HEK293 (cell line): ENCODE results near the gene AHCYL1.
A peak's percentile ranks its signal among the peaks of the same experiment; 100 is the strongest.

Experiments used
- CTCF ChIA-PET: fragments of 350-600 bp; formaldehyde crosslinking; extraction: SDS; loops from one replicate; lab custom pipeline; 2021; ENCODE audit warnings: antibody characterized with exemption; lab: Yijun Ruan, JAX
- POLR2A ChIA-PET: fragments of 300-600 bp; formaldehyde crosslinking; extraction: SDS; loops from one replicate; lab custom pipeline; 2020; ENCODE audit warnings: antibody characterized with exemption, inconsistent platforms; lab: Yijun Ruan, JAX
- H3K27ac ChIP-seq: fragments of 200-500 bp; sonication (Bioruptor generic); 2 replicates; pipeline ENCODE4 v1.5.1; 2014; ENCODE audit warnings: low read depth, low read length, control low read depth, inconsistent platforms; ENCODE audit errors: extremely low read depth
- H3K36me3 ChIP-seq, 2 experiments: fragments of 200-500 bp in 1 of 2; sonication (Bioruptor generic) in 1 of 2; 1 replicate in 1 of 2; 2 replicates in 1 of 2; pipeline ENCODE4 v1.5.1; 2014 to 2017; ENCODE audit warnings: inconsistent platforms in 2 of 2, low read length in 2 of 2; ENCODE audit not compliant: control insufficient read depth in 2 of 2, insufficient read depth in 1 of 2
- H3K4me1 ChIP-seq: fragments of 200-500 bp; sonication (Bioruptor generic); 2 replicates; pipeline ENCODE4 v1.5.1; 2014; ENCODE audit warnings: mild to moderate bottlenecking, low read length, inconsistent platforms; ENCODE audit not compliant: control insufficient read depth, insufficient read depth
- H3K4me3 ChIP-seq: 2 replicates; pipeline ENCODE4 v1.5.1; 2011; ENCODE audit warnings: low read depth, mild to moderate bottlenecking, control low read depth, low read length, moderate library complexity
- H3K9me3 ChIP-seq: fragments of 200-500 bp; sonication (Bioruptor generic); 2 replicates; pipeline ENCODE4 v1.5.1; 2014; ENCODE audit warnings: low read depth, low read length, inconsistent platforms; ENCODE audit not compliant: control insufficient read depth, insufficient read depth
- KLF1 ChIP-seq: fragments of 450-650 bp; formaldehyde crosslinking; IDR thresholded peaks from 2 replicates; pipeline ENCODE4 v1.5.1; 2016; ENCODE audit warnings: missing biosample characterization, missing genetic modification characterization
- KLF8 ChIP-seq: fragments of 450-650 bp; formaldehyde crosslinking; IDR thresholded peaks from 2 replicates; pipeline ENCODE4 v1.5.1; 2016; ENCODE audit warnings: missing biosample characterization, missing genetic modification characterization
- SALL2 ChIP-seq: fragments of 450-650 bp; formaldehyde crosslinking; IDR thresholded peaks from 2 replicates; pipeline ENCODE4 v1.5.0; 2017; ENCODE audit warnings: missing biosample characterization, mild to moderate bottlenecking, missing genetic modification characterization, borderline replicate concordance
- SP3 ChIP-seq: fragments of 450-650 bp; formaldehyde crosslinking; IDR thresholded peaks from 2 replicates; pipeline ENCODE4 v1.5.1; 2016; ENCODE audit warnings: missing biosample characterization, missing genetic modification characterization
- TCF7L2 ChIP-seq: IDR thresholded peaks from 2 replicates; pipeline ENCODE4 v1.6.1; 2011; ENCODE audit warnings: low read depth, mild to moderate bottlenecking, inconsistent platforms, low read length, moderate library complexity, borderline replicate concordance
- TRIM28 ChIP-seq: IDR thresholded peaks from 2 replicates; pipeline ENCODE4 v1.6.1; 2011; ENCODE audit warnings: low read length, control low read depth, borderline replicate concordance
- ZBTB48 ChIP-seq: fragments of 450-650 bp; formaldehyde crosslinking; IDR thresholded peaks from 2 replicates; pipeline ENCODE4 v1.5.1; 2016; ENCODE audit warnings: missing biosample characterization, missing genetic modification characterization
- ZNF366 ChIP-seq: fragments of 450-650 bp; formaldehyde crosslinking; conservative IDR thresholded peaks from 2 replicates; pipeline ENCODE4 v1.5.1; 2016; ENCODE audit warnings: missing biosample characterization, missing genetic modification characterization
- ZNF37A ChIP-seq: fragments of 450-650 bp; IDR thresholded peaks from 2 replicates; pipeline ENCODE4 v1.5.1; 2018; ENCODE audit warnings: missing biosample characterization, missing genetic modification characterization
- ZNF514 ChIP-seq: fragments of 450-650 bp; formaldehyde crosslinking; IDR thresholded peaks from 2 replicates; pipeline ENCODE4 v1.5.1; 2016; ENCODE audit warnings: missing biosample characterization, missing genetic modification characterization
- ZNF560 ChIP-seq: fragments of 450-650 bp; formaldehyde crosslinking; IDR thresholded peaks from 2 replicates; pipeline ENCODE4 v1.5.1; 2017; ENCODE audit warnings: missing biosample characterization, missing genetic modification characterization, borderline replicate concordance
- ZNF623 ChIP-seq: fragments of 450-650 bp; formaldehyde crosslinking; IDR thresholded peaks from 2 replicates; pipeline ENCODE4 v1.5.1; 2016; ENCODE audit warnings: missing biosample characterization, missing genetic modification characterization
- ZNF670 ChIP-seq: fragments of 450-650 bp; formaldehyde crosslinking; IDR thresholded peaks from 2 replicates; pipeline ENCODE4 v1.5.1; 2016; ENCODE audit warnings: missing biosample characterization, missing genetic modification characterization, low read depth
- ZSCAN16 ChIP-seq: fragments of 450-650 bp; formaldehyde crosslinking; IDR thresholded peaks from 2 replicates; pipeline ENCODE4 v1.5.1; 2016; ENCODE audit warnings: missing biosample characterization, missing genetic modification characterization
- TF ChIP-seq, protein P1 (sequence below): fragments of 450-650 bp; formaldehyde crosslinking; IDR thresholded peaks from 2 replicates; pipeline ENCODE4 v1.5.1; 2016; ENCODE audit warnings: missing biosample characterization, missing genetic modification characterization, low read depth
- TF ChIP-seq, protein P2 (sequence below): fragments of 450-650 bp; formaldehyde crosslinking; IDR thresholded peaks from 2 replicates; pipeline ENCODE4 v1.5.1; 2016; ENCODE audit warnings: missing biosample characterization, missing genetic modification characterization
- TF ChIP-seq, protein P3 (sequence below): fragments of 450-650 bp; formaldehyde crosslinking; conservative IDR thresholded peaks from 2 replicates; pipeline ENCODE4 v1.5.1; 2016; ENCODE audit warnings: low read depth, missing biosample characterization, missing genetic modification characterization
- TF ChIP-seq, protein P4 (sequence below): fragments of 450-650 bp; IDR thresholded peaks from 2 replicates; pipeline ENCODE4 v1.5.1; 2018; ENCODE audit warnings: missing biosample characterization, mild to moderate bottlenecking, missing genetic modification characterization
- TF ChIP-seq, protein P5 (sequence below): fragments of 450-650 bp; formaldehyde crosslinking; IDR thresholded peaks from 2 replicates; pipeline ENCODE4 v1.5.1; 2016; ENCODE audit warnings: missing biosample characterization, missing genetic modification characterization

The AHCYL1 gene

DNA sequence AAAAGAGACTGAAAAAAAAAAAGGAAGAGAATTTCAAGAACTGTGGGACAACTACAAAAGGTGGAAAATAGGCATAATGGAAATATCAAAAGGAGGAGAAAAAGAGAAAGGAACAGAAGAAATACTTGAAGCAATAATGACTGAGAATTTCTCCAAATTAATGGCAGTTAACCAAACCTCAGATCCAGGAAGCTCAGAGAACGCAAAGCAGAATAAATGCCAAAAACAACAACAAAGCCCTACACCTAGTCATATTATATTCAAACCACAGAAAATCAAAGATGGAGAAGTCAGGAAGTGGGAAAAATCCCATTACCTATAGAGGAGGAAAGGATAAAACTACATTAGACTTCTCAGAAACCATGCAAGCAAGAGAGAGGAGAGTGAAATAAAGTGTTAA is 20.7 kb upstream of the AHCYL1 start:
- CTCF ChIA-PET = interaction anchor here (0.7 kb wide), 1 partner anchor 1286 kb away, joined by 3 read pairs; no protein-coding TSS in a partner anchor
- TF ChIP-seq ZBTB48 (tag by site-specific recombination) (no peak), TCF7L2 (no peak), KLF1 (no peak), ZSCAN16 (tag by site-specific recombination) (0 out of 2 replicates have a peak, but pooled peaks have one; percentile 54)
- TF ChIP-seq, protein P1, sequence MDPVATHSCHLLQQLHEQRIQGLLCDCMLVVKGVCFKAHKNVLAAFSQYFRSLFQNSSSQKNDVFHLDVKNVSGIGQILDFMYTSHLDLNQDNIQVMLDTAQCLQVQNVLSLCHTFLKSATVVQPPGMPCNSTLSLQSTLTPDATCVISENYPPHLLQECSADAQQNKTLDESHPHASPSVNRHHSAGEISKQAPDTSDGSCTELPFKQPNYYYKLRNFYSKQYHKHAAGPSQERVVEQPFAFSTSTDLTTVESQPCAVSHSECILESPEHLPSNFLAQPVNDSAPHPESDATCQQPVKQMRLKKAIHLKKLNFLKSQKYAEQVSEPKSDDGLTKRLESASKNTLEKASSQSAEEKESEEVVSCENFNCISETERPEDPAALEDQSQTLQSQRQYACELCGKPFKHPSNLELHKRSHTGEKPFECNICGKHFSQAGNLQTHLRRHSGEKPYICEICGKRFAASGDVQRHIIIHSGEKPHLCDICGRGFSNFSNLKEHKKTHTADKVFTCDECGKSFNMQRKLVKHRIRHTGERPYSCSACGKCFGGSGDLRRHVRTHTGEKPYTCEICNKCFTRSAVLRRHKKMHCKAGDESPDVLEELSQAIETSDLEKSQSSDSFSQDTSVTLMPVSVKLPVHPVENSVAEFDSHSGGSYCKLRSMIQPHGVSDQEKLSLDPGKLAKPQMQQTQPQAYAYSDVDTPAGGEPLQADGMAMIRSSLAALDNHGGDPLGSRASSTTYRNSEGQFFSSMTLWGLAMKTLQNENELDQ (tag by site-specific recombination) = no peak
- TF ChIP-seq, all 188 proteins: peak for 1

DNA sequence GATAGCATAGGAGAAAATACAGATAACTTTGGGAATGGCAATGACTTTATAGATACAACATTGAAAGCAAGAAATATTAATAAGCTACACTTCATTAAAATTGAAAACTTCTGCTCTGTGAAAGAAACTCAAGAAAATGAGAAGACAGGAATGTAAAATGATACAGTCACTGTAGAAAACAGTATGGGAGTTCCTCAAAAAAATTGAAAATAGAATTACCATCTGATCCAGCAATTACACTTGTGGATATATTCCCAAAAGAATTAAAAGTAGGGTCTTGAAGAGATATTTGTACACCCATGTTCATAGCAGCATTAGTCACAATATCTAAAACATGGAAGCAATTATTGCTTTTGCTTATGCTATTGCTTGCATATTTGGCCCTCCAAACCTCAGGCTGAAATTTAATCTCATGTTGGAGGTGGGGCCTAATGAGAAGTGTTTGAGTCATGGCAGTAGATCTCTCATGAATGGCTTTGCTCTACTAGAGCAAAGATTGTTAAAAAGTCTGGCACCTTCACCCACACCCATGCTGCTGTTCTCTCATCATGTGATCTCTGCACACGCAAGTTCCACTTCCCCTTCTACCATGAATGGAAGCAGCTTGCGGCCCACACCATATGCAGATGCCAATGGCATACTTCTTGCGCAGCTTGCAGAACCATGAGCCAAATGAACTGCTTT is 15.3 kb upstream of the AHCYL1 start:
- no peaks in the 10 kb centered on the region for H3K36me3 ChIP-seq
- POLR2A ChIA-PET = no interaction called here
- no peak overlapping the region for H3K4me3 ChIP-seq
- no peaks in the 10 kb centered on the region for H3K9me3 ChIP-seq
- H3K4me1 ChIP-seq = 0 out of 2 replicates have a peak, but pooled peaks cover 3% of the 10 kb centered on the region
- CTCF ChIA-PET = interaction anchor here (1.0 to 1.6 kb wide), 4 partner anchors 8 to 330 kb away, joined by 3 to 7 read pairs (median 6); partner anchors contain the start of gene AHCYL1
- H3K27ac ChIP-seq = no peak overlapping the region
- TF ChIP-seq ZNF366 (tag by site-specific recombination) (0 out of 2 replicates have a peak, but pooled peaks have one; percentile 19), SP3 (no peak), TRIM28 (no peak)
- TF ChIP-seq, protein P2, sequence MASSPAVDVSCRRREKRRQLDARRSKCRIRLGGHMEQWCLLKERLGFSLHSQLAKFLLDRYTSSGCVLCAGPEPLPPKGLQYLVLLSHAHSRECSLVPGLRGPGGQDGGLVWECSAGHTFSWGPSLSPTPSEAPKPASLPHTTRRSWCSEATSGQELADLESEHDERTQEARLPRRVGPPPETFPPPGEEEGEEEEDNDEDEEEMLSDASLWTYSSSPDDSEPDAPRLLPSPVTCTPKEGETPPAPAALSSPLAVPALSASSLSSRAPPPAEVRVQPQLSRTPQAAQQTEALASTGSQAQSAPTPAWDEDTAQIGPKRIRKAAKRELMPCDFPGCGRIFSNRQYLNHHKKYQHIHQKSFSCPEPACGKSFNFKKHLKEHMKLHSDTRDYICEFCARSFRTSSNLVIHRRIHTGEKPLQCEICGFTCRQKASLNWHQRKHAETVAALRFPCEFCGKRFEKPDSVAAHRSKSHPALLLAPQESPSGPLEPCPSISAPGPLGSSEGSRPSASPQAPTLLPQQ (tag by site-specific recombination) = 0 out of 2 replicates have a peak, but pooled peaks have one; percentile 22
- TF ChIP-seq, all 188 proteins: peak for 2

More for the DNA sequence above, 20.7 kb upstream of the AHCYL1 start:
- POLR2A ChIA-PET = no interaction called here
- H3K36me3 ChIP-seq = no peaks in the 10 kb centered on the region
- no peak overlapping the region for H3K4me3 ChIP-seq
- peaks cover 3% of the 10 kb centered on the region; the same call in 1 of the 2 replicates for H3K4me1 ChIP-seq
- H3K27ac ChIP-seq = no peak overlapping the region
- H3K9me3 ChIP-seq = no peaks in the 10 kb centered on the region

DNA sequence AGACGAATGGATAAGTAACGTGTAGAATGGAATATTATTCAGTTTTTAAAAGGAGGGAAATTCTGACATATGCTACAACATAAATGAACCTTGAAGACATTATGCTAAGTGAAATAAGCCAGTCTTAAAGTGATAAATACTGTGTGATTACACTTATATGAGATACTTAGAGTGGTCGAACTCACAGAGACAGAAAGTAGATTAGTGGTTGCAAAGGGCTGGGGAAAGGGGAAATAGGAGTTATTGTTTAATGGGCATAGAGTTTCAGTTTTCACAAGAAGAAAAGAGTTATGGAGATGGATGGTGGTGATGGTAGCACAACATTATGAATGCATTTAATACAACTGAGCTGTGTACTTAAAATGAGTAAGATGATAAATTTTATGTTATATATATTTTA is 14.7 kb upstream of the AHCYL1 start:
- Histone ChIP-seq H3K36me3 (no peaks in the 10 kb centered on the region), H3K4me3 (no peak overlapping the region), H3K9me3 (no peaks in the 10 kb centered on the region), H3K27ac (no peak overlapping the region), H3K4me1 (0 out of 2 replicates have a peak, but pooled peaks cover 3% of the 10 kb centered on the region)
- ChIA-PET CTCF (interaction anchor here (0.7 to 1.6 kb wide), 3 partner anchors 10 to 15 kb away, joined by 3 to 7 read pairs (median 7); partner anchors contain the start of gene AHCYL1), POLR2A (no interaction called here)
- TF ChIP-seq KLF8 (tag by site-specific recombination) (no peak), ZNF37A (tag by site-specific recombination) (no peak), ZNF514 (no peak), ZNF623 (tag by site-specific recombination) (no peak), SALL2 (tag by site-specific recombination) (no peak), ZNF560 (tag by site-specific recombination) (no peak), ZNF670 (no peak)
- TF ChIP-seq, protein P3, sequence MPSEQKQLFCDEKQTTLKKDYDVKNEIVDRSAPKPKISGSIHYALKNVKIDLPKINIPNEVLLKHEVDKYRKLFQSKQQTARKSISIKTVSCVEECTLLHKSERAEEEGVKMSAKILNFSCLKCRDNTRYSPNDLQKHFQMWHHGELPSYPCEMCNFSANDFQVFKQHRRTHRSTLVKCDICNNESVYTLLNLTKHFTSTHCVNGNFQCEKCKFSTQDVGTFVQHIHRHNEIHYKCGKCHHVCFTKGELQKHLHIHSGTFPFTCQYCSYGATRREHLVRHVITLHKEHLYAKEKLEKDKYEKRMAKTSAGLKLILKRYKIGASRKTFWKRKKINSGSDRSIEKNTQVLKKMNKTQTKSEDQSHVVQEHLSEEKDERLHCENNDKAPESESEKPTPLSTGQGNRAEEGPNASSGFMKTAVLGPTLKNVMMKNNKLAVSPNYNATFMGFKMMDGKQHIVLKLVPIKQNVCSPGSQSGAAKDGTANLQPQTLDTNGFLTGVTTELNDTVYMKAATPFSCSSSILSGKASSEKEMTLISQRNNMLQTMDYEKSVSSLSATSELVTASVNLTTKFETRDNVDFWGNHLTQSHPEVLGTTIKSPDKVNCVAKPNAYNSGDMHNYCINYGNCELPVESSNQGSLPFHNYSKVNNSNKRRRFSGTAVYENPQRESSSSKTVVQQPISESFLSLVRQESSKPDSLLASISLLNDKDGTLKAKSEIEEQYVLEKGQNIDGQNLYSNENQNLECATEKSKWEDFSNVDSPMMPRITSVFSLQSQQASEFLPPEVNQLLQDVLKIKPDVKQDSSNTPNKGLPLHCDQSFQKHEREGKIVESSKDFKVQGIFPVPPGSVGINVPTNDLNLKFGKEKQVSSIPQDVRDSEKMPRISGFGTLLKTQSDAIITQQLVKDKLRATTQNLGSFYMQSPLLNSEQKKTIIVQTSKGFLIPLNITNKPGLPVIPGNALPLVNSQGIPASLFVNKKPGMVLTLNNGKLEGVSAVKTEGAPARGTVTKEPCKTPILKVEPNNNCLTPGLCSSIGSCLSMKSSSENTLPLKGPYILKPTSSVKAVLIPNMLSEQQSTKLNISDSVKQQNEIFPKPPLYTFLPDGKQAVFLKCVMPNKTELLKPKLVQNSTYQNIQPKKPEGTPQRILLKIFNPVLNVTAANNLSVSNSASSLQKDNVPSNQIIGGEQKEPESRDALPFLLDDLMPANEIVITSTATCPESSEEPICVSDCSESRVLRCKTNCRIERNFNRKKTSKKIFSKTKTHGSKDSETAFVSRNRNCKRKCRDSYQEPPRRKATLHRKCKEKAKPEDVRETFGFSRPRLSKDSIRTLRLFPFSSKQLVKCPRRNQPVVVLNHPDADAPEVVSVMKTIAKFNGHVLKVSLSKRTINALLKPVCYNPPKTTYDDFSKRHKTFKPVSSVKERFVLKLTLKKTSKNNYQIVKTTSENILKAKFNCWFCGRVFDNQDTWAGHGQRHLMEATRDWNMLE (tag by site-specific recombination) = no peak
- TF ChIP-seq, protein P4, sequence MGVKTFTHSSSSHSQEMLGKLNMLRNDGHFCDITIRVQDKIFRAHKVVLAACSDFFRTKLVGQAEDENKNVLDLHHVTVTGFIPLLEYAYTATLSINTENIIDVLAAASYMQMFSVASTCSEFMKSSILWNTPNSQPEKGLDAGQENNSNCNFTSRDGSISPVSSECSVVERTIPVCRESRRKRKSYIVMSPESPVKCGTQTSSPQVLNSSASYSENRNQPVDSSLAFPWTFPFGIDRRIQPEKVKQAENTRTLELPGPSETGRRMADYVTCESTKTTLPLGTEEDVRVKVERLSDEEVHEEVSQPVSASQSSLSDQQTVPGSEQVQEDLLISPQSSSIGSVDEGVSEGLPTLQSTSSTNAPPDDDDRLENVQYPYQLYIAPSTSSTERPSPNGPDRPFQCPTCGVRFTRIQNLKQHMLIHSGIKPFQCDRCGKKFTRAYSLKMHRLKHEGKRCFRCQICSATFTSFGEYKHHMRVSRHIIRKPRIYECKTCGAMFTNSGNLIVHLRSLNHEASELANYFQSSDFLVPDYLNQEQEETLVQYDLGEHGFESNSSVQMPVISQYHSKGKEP (tag by site-specific recombination) = no peak
- TF ChIP-seq, protein P5, sequence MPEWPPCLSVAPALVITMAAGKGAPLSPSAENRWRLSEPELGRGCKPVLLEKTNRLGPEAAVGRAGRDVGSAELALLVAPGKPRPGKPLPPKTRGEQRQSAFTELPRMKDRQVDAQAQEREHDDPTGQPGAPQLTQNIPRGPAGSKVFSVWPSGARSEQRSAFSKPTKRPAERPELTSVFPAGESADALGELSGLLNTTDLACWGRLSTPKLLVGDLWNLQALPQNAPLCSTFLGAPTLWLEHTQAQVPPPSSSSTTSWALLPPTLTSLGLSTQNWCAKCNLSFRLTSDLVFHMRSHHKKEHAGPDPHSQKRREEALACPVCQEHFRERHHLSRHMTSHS = no peak
